Calu3 (cell line): ENCODE results near the gene SOX14. TPM values are rescaled to one million over a fixed set of nuclear protein-coding genes. Genes with fewer than 3 reads are reported as not detected.
A peak's percentile ranks its signal among the peaks of the same experiment; 100 is the strongest.

Source experiments
- BruUV-seq: library from RNA; stranded (reverse); fragments of 400-500 nt; replicated peaks from 2 replicates; lab custom pipeline; 2021; lab: Mats Ljungman, UMichigan
- CTCF ChIA-PET: fragments of 300-600 bp; sonication (Branson Sonifier 250); formaldehyde crosslinking; loops from one replicate; lab custom pipeline; 2022; ENCODE audit warnings: antibody characterized with exemption; lab: Charles Lee
- DNase-seq: peaks from one replicate; pipeline ENCODE4 v3.0.0; 2022
- H3K27ac Mint-ChIP-seq: one replicate; pipeline ENCODE4 v1.8.0; 2022; ENCODE audit warnings: mixed read lengths; ENCODE audit not compliant: unreplicated experiment
- H3K27me3 Mint-ChIP-seq: one replicate; pipeline ENCODE4 v1.8.0; 2022; ENCODE audit warnings: mixed read lengths; ENCODE audit not compliant: unreplicated experiment
- H3K36me3 Mint-ChIP-seq: one replicate; pipeline ENCODE4 v1.8.0; 2022; ENCODE audit warnings: mild to moderate bottlenecking, moderate library complexity, mixed read lengths; ENCODE audit not compliant: insufficient read depth, unreplicated experiment
- H3K4me1 Mint-ChIP-seq: one replicate; pipeline ENCODE4 v1.8.0; 2022; ENCODE audit warnings: mild to moderate bottlenecking, low read depth, mixed read lengths; ENCODE audit not compliant: unreplicated experiment
- H3K4me3 Mint-ChIP-seq: one replicate; pipeline ENCODE4 v1.8.0; 2022; ENCODE audit warnings: mild to moderate bottlenecking, low read depth, moderate library complexity, mixed read lengths; ENCODE audit not compliant: unreplicated experiment
- H3K9me3 Mint-ChIP-seq: one replicate; pipeline ENCODE4 v1.8.0; 2022; ENCODE audit warnings: low read depth, mixed read lengths; ENCODE audit not compliant: unreplicated experiment
- intact Hi-C: fragments of 100-400 bp; cut with micrococcal nuclease; formaldehyde crosslinking; loops from one replicate; pipeline ENCODE4 v1.10.0; 2022; ENCODE audit not compliant: unreplicated experiment
- total RNA-seq: library from RNA; stranded (reverse); gene quantifications from 2 replicates; pipeline ENCODE4 v1.2.3, GENCODE V29; 2022
- TF ChIP-seq, protein P1 (sequence below): fragments of 200-600 bp; IDR thresholded peaks from one replicate; pipeline ENCODE4 v1.8.0; 2022; ENCODE audit warnings: antibody characterized with exemption; ENCODE audit not compliant: unreplicated experiment

The SOX14 gene
- total RNA-seq, 1 experiment from 2014 or later = not detected

DNA sequence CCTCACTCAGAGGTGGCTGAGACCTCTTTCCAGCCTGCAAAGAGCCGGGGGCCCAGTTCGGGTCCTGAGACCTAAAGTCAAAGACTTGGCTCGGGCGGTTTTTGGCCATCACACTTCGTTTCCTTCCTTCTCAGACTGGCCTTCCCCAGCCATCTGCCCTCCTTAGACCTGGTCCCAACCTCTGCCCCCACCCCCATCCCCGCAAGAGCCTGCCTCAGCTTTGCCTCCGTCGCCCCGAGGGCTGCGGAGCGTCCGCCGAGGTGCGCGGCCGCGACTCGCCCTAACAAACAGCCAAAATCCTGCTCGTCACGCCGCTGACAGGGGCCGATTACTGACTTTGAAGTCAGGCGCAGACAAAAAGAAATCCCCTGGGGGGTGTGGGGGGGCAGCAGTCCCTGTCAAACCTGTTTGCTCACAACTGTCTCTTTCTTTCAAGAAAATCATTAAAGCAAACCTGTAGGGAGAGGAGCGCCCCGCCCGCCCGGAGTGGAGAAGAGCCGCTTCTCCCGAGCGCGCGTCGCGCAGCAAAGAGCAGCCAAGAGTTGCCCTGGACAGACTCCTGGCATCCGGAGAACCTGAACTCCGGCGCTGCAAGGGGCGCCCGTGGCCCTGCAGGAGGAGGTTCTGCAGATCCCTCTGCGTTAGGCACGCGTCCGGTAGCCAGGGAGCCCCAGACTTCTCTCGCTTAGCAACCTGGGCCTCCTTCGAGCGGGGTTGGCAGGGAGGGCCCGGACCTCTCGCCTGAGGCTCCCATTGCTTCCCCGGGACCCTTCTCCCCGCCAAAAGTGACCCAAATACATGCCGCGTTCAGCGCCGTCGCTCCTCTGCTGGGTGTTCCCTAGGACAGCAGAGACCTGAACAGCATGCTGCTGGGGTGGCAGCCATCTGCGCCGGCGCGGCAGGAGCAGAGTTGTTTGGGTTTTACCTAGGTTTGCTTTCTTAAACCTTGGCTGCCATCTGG is 4.5 kb downstream of the SOX14 start:
- peaks cover 97% of the 10 kb centered on the region for H3K27me3 Mint-ChIP-seq
- no peak overlapping the region for H3K27ac Mint-ChIP-seq
- peak; percentile 47 for DNase-seq
- peaks cover 2% of the 10 kb centered on the region for H3K9me3 Mint-ChIP-seq
- BruUV-seq = no TSS peak
- intact Hi-C loops = no loop called here
- H3K36me3 Mint-ChIP-seq = peaks cover 13% of the 10 kb centered on the region
- CTCF ChIA-PET = no interaction called here
- peak overlapping the region; percentile 70 for H3K4me3 Mint-ChIP-seq
- TF ChIP-seq, protein P1, sequence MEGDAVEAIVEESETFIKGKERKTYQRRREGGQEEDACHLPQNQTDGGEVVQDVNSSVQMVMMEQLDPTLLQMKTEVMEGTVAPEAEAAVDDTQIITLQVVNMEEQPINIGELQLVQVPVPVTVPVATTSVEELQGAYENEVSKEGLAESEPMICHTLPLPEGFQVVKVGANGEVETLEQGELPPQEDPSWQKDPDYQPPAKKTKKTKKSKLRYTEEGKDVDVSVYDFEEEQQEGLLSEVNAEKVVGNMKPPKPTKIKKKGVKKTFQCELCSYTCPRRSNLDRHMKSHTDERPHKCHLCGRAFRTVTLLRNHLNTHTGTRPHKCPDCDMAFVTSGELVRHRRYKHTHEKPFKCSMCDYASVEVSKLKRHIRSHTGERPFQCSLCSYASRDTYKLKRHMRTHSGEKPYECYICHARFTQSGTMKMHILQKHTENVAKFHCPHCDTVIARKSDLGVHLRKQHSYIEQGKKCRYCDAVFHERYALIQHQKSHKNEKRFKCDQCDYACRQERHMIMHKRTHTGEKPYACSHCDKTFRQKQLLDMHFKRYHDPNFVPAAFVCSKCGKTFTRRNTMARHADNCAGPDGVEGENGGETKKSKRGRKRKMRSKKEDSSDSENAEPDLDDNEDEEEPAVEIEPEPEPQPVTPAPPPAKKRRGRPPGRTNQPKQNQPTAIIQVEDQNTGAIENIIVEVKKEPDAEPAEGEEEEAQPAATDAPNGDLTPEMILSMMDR = no peak
- H3K4me1 Mint-ChIP-seq = peaks cover 8% of the 10 kb centered on the region

DNA sequence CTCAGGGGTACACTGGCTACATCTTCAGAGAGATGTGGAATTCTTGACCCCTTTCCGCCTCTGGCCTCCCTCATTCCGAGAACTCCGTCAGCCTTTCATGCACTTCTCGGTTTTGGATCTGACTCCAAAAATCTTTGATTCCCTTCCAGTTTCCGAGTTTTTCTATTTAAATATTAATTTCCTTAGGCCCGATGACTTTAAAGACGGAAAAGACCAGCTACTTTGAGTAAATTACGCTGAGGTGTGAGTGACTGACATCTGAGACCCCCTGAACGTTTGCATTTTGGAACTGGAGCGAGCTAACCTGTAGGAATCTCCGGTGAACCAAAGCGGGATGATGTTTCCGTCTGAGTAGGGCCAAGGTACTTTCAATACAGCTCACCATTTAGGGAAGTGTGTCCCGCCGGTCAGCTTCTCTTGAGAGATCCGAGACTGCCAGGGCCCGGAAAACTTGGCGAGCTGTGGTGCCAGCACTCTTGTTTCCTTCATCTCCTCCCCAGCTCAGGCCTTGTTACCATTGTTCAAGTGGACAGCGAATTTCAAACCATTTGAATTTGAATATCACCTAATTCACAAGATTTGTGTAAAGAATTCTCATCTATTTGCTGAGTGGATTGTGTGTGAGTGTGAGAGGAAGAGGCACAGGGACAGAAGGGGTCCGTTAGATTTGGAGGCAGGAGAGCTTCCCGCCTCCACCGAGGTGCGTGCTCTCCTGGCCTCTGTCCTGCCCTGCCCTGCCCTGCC is 5.4 kb downstream of the SOX14 start:
- CTCF ChIA-PET = no interaction called here
- H3K4me3 Mint-ChIP-seq = peak overlapping the region; percentile 70
- peaks cover 8% of the 10 kb centered on the region for H3K36me3 Mint-ChIP-seq
- H3K27me3 Mint-ChIP-seq = peaks cover 91% of the 10 kb centered on the region
- TF ChIP-seq, protein P1 = no peak
- no peaks in the 10 kb centered on the region for H3K4me1 Mint-ChIP-seq
- BruUV-seq = no TSS peak
- intact Hi-C loops = no loop called here
- H3K27ac Mint-ChIP-seq = no peak overlapping the region
- H3K9me3 Mint-ChIP-seq = peaks cover 2% of the 10 kb centered on the region
- no peak for DNase-seq

DNA sequence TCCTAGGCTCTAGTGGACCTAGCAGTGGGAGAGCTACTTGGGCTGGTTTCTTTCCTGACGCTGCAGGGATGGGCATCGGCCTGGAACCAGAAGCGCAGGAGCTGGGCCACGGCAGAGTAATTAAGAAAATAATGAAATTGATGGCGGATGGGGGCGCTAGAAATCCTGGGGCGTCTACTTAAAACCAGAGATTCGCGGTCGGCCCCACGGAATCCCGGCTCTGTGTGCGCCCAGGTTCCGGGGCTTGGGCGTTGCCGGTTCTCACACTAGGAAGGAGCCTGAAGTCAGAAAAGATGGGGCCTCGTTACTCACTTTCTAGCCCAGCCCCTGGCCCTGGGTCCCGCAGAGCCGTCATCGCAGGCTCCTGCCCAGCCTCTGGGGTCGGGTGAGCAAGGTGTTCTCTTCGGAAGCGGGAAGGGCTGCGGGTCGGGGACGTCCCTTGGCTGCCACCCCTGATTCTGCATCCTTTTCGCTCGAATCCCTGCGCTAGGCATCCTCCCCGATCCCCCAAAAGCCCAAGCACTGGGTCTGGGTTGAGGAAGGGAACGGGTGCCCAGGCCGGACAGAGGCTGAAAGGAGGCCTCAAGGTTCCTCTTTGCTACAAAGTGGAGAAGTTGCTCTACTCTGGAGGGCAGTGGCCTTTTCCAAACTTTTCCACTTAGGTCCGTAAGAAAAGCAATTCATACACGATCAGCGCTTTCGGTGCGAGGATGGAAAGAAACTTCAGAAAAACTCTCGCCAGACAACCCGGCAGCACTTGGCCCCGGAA is 6.1 kb downstream of the SOX14 start:
- CTCF ChIA-PET = no interaction called here
- H3K9me3 Mint-ChIP-seq = peaks cover 2% of the 10 kb centered on the region
- H3K27me3 Mint-ChIP-seq = peaks cover 83% of the 10 kb centered on the region
- intact Hi-C loops = no loop called here
- H3K4me1 Mint-ChIP-seq = no peaks in the 10 kb centered on the region
- no TSS peak for BruUV-seq
- peaks cover 8% of the 10 kb centered on the region for H3K36me3 Mint-ChIP-seq
- DNase-seq = no peak
- TF ChIP-seq, protein P1 = no peak
- no peak overlapping the region for H3K27ac Mint-ChIP-seq
- H3K4me3 Mint-ChIP-seq = no peak overlapping the region

DNA sequence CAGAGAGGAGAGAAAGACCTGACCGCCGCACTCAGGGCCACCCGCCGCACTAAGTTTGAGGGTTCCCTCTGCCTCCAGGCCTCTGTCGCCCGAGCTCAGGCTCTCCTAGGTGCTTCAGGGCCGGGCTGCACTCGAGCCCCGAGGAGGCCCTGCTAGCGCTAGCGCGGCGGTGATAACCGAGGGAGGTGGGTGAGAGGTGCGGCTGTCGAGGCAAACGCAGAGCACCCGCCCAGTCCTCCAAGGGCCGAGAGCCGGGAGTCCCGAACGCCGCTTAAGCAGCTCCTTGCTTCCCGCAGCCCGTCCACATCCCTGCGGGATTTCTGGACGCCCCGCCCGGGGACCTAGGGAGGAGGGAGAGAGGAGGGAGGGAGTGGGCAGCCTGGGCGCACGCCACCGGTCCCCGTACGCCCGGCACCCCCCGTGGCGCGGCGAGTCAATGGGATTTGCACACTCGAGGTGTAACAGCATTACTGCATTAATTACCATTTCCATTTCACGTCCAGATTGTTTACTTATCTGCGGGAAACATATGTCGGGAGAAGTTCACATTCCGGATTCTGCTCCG is 6.8 kb downstream of the SOX14 start:
- BruUV-seq = no TSS peak

More for the DNA sequence above, 6.8 kb downstream of the SOX14 start:
- intact Hi-C loops = no loop called here
- H3K4me3 Mint-ChIP-seq = no peak overlapping the region
- H3K27ac Mint-ChIP-seq = no peak overlapping the region
- H3K27me3 Mint-ChIP-seq = peaks cover 77% of the 10 kb centered on the region
- CTCF ChIA-PET = no interaction called here
- no peaks in the 10 kb centered on the region for H3K9me3 Mint-ChIP-seq
- H3K36me3 Mint-ChIP-seq = peaks cover 8% of the 10 kb centered on the region
- DNase-seq = no peak
- no peaks in the 10 kb centered on the region for H3K4me1 Mint-ChIP-seq
- TF ChIP-seq, protein P1 = no peak
